Eye (tissue), 1 donor: ENCODE measurements around the gene RAD51B.

Experiments used
- DNase-seq: peaks from one replicate; pipeline ENCODE4 v3.0.0-alpha.2; 2015

The RAD51B gene

GRCh38 chr14:68349900-68350629 lies 530.5 kb downstream of the RAD51B start:
- peak; percentile 81 for DNase-seq

DNA sequence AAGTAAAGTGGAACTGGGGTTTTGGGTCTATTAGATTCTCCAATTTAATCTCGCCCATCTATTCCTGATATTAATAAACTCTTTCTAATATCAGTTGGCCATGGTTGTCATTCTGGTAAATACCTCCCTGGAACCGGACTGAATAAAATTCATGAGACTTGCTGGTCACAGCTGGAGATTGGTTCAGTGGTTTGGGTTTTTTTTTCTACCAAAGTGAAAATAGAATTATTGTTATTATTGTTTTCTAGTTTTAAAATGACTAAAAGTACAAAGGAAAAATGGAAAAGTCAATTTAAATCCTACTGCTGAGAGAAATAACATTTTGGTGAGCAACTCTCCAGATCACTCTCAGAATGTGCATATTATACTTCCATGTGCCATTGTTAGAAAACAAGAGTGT lies 535.8 kb downstream of the RAD51B start:
- DNase-seq: no peak

GRCh38 chr14:68357777-68358176 lies 538.2 kb downstream of the RAD51B start:
- no peak for DNase-seq

DNA sequence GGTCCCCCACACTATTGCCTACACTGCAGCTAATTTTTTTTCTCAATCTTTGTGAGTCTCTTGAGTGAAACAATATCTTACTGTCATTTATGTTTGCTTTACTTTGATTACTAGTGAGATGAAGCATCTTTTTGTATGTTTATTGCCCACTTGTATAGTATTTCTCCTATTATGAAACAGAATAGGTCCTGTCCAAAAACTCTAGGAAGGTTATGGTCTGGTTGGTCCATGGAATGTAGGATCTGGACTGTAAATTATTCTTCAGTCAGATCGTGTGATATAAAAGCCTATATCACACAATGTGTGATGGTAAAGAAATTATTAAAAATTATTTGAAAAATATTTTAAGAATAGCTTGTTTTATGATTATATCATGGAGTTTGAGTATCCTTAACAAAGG lies 538.9 kb downstream of the RAD51B start:
- no peak for DNase-seq

- no peak for DNase-seq
Measured at GRCh38 chr14:68359022-68359836, 539.6 kb downstream of the RAD51B start.

GRCh38 chr14:68359837-68360552 lies 540.4 kb downstream of the RAD51B start:
- DNase-seq: no peak

DNA sequence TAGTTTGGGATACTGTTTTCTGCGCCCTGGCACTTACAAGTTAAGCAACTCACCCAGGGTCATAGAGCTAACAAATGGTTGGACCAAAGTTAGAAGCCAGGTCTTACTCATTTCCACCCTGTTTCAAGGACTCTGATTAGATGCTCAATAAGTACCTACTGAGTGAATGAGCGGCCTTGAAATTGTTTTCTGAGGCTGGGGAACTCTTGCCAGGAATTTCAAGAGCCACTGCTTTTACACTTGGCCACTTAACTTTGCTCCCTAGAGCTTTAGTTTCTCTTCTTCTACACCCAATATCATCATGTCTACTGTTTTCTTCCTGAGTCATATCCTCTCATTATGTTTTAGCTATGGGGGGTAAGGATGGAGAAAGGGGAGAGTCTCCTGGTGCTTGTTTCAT lies 541.7 kb downstream of the RAD51B start:
- DNase-seq: no peak

DNA sequence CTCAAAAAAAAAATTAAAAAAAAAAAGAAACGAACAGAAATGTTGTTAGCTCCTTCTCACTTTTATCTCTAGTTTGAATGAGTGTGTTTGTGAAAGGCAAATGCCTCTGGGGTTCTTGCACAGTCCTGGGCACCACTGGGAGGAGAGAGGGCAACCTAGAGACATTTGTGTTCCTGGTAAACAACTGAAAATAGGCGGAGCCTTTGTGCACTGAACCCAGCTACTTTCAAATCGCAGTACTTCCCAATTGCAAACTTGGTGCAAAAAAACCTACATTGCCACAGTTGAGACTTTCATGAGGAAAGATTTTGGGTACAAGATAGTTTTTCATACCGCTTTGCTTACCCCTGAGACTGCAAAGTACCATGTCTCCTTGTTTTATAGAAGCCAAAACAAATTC lies 543.3 kb downstream of the RAD51B start:
- no peak for DNase-seq

GRCh38 chr14:68363466-68363842 lies 543.9 kb downstream of the RAD51B start:
- DNase-seq: peak; percentile 87

DNA sequence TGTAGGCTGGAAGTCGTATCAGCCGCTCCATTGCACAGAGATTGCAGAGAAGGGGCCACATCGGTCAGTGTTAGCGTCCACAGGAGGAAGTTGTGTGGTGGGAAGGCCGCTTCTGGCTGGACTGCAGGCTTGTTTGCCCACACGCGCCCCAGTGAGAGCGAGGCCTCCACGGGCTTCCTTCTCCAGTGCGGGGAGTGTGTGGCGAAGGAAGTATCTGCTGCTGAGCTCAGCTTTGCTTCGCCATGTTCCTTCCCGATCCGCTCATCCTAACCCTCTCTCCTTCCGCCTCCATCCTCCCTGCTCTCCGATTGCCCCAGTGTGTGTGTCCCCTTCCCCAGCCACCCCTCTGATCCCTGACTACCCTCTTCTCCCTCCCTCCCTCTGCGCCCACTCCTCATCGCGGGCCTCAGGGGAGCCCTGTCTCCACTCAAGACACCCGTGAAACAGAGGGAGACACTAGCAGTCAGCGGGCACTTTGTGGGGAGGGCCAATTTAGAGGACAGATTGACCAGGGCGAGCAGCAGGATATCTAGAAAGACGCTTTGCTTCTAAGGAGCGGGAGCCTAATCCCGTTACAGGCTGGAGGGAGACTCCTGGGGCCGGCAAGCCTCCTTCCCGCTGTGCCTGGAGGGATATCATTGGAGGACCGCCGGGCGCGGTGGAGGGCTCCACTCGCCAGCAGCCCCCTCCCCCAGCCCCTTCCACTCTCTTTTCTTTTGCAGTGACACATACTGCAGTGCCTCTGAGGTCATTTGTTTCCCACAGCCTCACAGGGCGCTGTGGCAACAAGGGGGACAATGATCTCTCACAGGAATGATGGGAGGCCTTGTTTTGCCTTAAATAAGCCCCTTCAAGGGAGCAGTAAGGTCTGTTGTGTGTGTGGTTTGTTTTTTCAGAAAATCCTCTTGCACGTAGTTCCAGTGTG lies 544.5 kb downstream of the RAD51B start:
- DNase-seq: peak; percentile 95

GRCh38 chr14:68364792-68365192 lies 545.2 kb downstream of the RAD51B start:
- DNase-seq: no peak

GRCh38 chr14:68365228-68365627 lies 545.6 kb downstream of the RAD51B start:
- DNase-seq: no peak

GRCh38 chr14:68366656-68367055 lies 547.1 kb downstream of the RAD51B start:
- DNase-seq: no peak

- DNase-seq: no peak
Measured at GRCh38 chr14:68367536-68367935, 548.0 kb downstream of the RAD51B start.

- no peak for DNase-seq
Measured at GRCh38 chr14:68368850-68369249, 549.3 kb downstream of the RAD51B start.

DNA sequence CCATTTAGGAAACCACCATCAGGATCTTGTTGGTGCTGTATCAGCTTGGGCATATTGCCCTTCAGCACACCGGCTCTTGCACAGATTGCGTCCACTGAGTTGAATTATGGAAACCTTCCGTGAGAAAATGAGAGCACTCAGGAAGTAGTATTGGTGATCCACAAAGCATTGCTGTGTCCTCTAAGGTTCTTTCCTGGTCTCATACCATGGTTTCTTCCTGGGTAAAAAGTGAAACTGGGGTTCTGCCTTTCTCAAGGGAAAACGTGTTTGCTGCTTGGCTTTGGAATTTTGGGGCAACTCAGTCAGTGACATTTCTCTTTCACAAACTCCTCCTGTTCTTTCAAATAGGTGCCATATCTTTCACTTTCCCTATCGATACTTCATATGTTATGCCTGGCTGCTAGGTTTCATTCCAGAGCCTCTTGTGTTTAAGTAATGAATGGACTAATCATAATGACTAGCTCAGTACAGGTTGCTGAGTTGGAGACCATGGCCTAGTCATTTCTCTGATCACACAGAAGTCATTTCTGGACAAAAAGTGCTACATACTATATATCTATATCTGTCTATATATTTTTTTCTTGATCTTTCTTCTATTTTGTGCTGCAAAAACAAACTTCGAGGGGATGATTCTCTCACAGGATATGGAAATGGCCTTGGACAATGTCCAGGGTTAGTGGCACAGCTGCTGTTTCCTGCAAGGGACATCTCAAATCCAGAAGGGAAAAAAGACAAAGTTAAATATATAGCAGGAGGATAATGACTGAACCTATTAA lies 549.9 kb downstream of the RAD51B start:
- DNase-seq: no peak

- no peak for DNase-seq
Measured at GRCh38 chr14:68370057-68370360, 550.4 kb downstream of the RAD51B start.

DNA sequence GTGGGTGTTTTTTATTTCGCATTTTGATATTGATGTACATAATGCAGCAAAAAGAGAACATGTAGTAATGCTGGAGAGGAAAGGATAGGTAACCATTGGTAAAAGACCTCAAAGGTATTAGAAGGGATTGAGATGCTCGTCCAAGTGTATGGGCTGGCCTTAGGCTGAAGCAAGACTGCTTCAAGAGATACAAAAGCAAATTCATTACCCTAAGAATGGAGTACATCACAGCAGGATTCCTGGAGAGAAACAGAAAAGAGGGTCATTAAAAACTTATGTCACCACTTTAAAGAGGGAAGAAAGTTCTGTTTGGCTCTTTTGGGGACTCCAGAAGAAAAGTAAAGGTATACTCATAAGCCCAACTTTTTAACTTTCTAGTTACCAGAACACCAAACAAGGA lies 552.8 kb downstream of the RAD51B start:
- DNase-seq: no peak

DNA sequence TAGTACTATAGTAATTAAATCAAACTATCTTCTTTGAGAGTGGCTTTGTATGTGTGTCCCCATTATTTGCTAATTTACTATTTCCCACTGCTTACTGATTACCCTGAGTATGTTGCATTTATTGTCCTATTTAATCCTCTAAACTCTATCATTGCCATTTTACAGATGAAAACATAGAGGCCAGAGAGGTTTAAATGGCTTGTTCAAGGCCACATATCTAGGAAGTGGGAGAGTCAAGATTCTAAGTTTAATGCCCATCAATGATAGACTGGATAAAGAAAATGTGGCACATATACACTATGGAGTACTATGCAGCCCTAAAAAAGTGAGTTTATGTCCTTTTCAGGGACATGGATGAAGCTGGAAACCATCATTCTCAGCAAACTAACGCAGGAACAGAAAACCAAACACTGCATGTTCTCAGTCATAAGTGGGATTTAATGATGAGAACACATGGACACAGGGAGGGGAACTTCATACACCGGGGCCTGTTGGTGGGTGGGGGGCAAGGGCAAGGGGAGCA lies 553.6 kb downstream of the RAD51B start:
- DNase-seq: no peak

DNA sequence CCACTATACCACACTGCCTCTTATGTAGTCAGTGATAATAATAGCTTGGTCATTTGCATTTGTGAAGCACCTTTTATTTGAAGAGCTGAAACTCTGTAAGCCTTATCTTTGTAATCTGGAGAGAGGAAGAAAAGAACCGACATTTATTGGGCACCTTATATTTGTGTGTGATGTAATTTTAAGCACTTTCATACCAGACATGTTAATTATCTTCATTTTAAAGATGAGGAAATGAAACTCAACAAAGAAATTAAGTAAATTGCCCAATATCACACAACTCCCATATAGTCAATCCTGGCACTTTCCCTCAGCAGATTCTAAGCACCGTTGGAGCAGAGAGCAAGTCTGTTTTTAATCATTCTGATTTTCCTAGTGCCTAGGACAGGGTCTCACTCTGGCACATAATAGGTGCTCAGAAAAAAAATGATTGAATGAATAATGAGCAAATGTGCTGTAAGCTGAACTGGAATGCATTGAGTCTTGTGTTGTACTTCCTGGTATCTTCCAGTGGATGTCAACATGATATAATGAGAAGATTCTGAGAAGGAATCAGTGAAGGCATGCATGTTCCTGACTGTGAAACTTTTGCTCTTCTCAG lies 554.4 kb downstream of the RAD51B start:
- no peak for DNase-seq

DNA sequence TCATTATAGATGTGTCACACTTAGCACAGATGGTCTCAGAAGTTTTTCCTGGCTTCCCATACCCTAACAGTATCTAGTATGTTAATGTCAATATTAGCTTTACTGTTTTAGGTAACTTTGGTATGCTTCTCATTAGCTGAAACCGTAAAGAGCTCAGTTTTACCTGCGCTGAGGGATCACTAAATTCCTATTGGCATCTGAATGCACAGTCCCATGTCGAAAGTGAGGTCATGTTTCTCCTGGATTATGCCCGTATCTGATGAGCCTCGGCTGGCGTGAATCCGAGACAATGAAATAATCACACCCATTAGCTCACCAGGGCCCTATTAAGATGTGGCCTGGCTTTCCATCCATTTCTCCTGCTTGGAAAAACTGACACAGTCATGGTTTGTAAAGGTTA lies 555.1 kb downstream of the RAD51B start:
- DNase-seq: no peak
